Activated CD4-positive, alpha-beta T cell treated with anti-CD3 and anti-CD28 coated beads, Interleukin-2, amount 50 U/mL, for 16 hours (primary cell): Measurements from ENCODE around the gene TMSB15B.
"Not testable (repeated sequence)": the region's sequence is repeated elsewhere in the genome, so short reads cannot be mapped to it uniquely, and the experiment has no call there.

ENCODE experiments used
- DNase-seq: peaks from one replicate; pipeline ENCODE4 v3.0.0-alpha.2; 2020

Gene TMSB15B

DNA sequence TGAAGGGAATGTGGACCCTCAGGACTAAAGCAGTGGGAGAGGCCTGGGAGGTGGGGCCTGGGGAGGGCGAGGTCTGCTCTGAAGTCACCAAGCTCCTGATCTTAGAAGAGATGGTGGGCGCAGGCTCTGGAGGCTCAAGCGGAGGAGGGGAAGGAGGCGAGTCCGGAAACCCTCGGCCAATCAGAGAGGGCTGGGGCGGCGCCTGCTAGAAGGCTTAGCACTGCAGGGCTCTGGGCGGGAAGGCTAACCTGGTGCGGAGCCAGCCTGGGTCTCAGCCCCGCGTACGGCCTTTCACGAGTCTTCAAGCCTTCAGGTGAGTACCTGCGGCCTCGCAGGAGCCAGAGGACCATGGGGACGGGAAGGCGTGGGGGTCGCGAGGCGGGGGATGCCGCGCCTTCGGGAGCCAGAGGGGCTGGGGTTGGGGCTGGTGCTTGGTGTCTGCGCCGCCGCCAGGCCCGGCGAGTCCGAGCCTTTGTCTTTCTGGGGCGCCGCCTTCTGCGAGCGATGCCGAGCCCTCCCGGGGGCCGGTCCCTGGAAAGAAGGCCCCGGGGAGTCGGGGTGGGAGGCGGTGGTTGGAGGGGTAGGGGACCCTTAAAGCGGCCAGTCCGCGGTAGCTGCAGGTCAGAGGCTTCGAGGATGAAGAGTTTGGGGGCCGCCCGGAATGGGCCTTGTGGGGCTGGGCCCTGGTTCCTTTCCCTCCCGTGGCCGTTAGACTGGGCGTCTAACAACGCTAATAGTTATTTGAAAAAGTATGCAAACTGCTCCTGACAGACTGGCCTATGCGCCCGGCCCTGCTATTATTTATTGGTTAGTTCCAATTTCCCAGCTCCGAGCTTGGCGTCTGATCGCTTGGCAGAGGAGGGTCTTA, at the start of gene TMSB15B:
Gene TMSB15B, plus strand, starts transcription at position 217 of the 868 bp plus-strand sequence.
- not testable (repeated sequence) for DNase-seq

DNA sequence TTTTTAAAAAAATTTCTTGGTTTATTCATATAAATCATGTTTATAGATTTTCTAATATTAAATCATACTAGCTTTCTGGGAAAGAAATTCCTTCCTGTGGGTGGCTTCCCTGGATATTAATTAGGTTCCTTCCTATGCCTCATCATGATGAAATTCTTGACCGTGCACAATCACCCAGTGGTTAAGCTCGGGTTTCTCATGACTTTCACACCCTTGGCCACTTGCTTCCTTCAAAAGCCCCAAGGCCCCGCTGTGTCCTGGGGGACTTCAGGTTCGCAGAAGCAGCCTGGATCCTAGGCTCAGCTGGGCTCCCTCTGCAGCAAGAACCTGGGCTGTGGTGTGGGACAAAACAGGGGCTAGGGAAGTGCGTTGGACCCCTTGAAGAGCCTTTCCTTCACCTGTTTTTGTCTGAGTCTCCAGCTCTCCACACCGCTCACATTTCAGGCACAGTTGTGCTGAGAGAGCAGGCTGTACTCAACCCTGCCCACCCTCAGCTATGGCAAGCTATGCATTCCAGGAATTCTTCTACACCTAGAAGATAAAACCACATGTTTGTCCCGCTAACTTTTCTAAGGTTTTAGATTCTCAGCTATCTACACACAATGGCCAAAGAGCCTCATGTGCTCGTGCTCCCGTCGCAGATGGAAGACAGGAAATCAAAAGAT, 48.9 kb upstream of the TMSB15B start:
- no peak for DNase-seq

DNA sequence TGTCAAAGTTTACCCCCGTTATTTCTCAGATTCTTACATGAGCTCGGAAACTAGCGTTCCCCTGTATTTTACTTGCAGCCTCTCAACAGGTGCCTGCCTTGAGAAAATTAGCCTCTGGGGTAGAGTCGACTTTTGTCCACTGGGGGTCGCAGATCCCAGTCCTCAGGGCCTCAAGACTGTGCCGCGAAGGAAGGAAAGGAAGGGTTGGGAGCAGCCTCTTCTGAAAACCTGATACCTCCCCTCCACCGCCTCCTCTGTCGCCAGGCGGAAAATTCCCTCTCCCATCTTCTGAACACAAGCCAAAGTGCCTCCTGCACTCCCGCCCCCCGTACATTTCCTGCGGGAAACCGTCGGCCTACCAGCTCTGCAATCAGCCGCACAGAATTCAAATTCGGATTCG, 44.4 kb upstream of the TMSB15B start:
- peak; percentile 58 for DNase-seq

DNA sequence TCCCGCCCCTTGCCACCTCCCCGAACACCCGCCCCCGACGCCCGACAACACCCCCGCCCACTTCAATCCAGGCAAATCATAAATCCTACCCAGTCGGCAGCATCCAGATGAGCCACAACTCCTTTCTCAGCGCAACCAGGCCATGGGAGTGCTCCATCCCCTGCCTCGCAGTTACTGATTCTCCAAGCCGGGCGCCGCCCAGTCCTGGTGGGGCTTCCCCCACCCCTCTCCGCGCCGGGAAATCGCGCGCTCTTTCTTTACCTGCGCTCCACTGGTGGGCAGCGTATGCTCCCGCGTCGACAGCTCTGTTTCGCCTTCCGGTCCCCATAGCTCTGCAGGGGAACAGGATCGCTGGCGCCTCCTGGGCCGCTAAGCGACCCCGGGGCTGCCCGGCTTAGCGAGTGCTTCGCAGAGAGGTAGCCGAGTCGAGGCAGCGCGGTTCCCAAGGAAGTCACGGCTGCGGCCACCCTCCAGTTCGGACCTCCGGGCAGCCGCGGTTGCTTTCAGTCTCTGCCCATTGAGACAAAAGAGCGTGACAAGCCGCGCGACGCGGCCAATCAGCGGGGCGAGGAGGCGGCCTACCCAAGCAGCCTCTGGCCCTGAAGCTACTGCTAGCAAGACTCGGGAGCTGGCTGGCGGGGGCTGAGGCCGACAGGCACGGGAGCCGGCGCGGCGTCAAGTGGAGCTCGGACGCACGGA, 43.7 kb upstream of the TMSB15B start:
- peak; percentile 63 for DNase-seq

DNA sequence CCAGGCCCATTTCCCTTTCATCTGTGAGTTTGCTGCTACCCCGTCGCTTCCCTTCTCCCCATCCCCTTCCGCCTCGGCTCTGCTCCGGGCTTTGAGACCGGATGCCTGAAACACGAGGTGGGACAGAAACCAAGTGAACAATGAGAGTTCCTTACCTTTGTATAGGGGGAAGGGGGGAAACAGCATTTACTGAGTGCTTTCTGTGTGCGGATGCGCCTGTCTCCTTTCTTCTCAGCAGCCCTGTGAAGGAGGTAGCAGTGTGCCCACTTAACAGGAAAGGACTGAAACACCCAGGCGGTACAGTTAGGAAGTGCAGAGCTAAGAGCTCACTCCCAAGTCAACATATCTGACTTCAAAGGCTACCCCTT, 43.2 kb upstream of the TMSB15B start:
- DNase-seq, result peak; percentile 51

DNA sequence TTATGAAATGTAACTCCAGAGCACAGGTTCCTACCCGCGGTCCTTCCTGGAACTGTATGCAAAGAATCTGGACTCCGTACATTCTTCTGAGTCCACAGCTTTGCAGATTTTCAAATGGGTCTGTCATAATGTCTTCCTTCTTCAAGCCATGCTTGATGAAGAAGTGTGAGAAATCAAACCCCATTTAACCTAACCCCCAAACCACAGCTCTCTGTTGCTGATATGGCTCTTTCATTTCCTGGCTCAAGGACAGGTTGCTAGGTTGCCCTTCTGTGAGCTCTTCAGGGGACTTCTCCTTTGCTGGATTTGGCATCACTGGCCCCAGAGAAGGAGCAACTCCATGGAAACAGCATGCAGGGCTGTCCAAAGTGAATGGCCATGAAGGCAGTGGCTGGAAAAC, 41.9 kb upstream of the TMSB15B start:
- DNase-seq, result peak; percentile 29

DNA sequence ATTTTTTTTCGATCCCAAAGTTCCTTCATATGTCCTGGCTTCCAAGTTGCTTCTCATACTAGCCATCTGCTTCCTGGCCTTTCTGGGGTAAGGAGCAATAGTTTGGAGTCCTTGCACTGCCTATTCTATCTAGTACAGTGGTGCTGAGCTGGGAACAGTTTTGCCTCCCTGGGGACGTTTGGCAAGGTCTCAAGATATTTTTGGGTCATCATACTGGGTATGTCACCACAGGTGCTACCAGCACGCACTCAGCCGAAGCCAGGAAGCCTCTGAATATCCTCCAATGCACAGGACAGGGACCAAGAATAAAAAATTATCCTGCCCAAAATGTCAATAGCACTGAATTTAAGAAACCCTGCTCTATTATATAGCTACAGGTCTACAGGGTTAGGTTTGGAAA, 35.4 kb upstream of the TMSB15B start:
- DNase-seq, result no peak

DNA sequence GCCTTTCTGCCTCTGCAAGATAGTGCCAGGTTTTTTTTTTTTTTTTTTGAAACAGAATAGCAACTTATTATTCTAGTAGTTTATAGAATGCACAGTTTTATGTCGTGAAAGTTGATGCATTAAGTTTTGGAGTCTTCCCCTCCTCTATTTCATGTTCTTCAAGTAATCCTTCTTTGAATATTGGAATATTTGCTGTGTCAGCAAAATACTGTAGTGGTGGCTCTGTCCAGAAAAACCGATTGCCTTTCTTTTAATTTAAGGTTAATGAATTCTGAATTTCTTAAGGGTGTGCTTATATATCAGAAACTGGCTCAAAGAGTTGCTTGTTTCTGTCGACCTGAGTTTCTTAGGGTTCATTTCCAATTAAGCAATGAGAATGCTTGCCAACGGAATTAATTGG, 34.8 kb upstream of the TMSB15B start:
- no peak for DNase-seq

DNA sequence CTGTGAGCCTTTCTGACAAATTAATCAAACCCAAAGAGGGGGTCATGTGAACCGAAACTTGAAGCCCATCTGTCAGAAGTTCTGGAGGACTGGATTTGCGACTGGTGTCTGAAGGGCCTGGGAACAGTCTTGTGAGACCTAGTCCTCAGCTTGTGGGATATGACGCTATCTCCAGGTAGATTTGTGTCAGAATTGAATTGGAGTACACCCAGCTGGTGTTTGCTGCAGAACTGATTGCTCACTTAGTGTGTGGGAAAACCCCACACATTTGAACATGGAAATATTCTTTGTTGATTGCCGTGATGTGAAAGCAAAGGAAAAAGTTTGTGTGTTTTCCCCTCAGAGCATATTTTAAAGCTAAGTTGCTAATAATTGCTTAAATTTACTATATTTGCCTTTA, 30.3 kb upstream of the TMSB15B start:
- no peak for DNase-seq

DNA sequence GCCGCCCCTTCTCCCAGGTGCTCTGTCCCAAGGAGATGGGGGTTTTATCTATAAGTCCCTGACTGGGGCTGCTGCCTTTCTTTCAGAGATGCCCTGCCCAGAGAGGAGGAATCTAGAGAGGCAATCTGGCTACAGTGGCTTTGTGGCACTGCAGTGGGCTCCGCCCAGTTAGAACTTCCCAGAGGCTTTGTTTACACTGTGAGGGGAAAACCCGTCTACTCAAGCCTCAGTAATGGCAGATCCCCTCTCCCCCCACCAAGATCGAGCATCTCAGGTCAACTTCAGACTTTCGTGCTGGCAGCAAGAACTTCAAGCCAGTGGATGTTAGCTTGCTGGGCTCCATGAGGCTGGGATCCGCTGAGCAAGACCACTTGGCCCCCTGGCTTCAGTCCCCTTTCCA, 22.2 kb upstream of the TMSB15B start:
- not testable (repeated sequence) for DNase-seq

DNA sequence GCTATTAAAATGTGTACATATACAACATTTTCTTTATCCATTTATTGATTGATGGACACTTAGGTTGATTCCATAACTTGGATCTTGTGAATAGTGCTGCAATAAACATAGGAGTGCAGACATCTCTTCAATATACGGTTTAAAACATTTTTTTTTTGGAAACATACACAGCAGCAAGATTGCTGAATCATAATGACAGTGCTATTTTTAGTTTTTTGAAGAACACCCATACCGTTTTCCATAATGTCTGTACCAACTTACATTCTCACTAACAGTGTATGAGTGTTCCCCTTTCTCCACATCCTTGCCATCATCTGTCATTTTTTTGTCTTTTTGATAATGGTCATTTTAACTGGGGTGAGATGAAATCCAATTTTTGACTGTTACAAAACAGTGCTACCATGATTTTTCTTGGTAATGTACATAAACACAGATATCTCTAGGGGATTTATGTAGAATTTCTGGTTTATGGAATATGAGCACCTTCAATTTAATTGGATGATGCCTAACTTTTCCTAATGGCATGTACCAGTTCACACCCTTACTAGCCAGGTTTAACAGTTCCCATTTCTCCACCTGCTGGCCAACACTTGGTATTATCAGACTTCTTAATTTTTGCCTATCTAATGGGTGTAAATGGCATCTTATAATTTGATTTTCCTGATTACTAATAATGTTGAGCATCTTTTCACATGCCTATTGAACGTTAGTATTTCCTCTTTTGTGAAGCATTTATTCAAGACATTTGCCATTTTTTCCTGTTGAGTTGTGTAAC, 21.0 kb upstream of the TMSB15B start:
- DNase-seq, result peak; percentile 23

DNA sequence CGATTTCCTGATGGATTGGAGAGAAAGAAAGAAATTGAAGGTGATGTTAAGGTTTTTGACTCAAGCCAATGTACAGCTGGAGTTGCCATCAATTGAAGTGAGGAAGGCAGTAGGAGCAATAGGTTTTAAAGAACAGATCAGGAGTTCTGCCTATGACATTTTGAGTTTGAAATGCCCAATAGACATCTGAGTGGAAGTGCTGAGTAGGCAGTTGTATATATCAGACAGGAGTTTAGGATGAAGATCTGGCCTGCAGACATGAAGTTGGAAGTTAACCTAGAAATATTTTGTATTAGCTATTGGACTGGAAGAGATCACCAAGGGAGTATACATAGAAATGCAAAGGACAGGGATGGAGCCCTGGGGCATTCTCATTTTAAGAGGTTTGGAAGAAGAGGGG, 12.9 kb upstream of the TMSB15B start:
- DNase-seq, result no peak

DNA sequence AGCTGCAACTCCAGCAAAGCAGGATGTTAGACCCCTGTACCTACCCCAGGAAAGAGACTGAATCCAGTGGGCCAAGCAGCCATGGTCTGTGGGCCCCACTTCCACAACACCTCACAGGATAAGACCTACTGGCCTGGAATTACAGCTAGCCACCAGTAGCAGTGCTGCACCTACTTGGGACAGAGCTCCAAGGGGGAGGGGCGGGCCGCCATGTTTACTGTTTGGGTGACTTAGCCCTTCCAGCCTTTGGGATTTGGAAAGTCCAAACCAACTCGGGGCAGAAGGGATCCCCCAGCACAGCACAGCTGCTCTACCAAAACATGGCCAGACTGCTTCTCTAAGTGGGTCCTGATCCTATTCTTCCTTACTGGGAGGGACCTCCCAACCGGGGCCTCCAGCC, 9.1 kb upstream of the TMSB15B start:
- no peak for DNase-seq

DNA sequence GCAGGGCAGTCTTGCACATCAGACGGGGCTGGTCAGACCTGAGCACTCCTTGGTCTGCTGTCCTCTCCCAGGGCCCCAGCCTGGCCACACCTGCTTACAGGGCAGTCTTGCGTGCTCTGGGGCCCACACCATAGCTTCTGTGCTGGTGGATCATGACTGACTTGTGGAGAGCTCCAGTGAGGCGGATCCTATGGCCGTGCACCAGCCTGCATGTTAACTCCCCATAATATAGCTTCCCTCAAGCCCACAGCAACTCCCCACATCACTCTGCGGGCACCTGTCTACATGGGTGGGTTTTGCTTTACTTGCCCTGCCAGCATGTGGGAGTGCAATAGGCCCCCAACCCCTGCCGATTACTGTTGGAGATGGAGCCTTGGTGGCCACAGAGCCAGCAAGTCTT, 8.2 kb upstream of the TMSB15B start:
- DNase-seq, result no peak

DNA sequence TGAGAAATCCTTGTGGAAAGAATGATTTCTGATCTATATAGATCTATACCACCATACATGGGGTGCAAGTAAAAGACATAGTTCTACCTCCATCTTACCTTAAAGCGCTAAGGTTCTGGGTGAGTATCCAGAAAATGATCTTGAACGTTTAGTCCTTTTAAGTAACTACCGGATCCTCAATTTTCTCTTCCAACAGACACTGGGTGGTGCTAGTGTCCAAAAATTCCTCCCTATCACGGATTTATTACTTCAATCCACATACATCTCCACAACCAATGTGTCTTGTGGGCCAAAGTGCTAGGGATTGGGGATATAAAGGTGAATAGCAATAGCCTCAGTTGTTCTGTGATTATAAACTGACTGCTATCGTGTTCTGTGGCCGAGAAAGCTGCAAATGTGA, 1.8 kb upstream of the TMSB15B start:
- DNase-seq, result not testable (repeated sequence)

DNA sequence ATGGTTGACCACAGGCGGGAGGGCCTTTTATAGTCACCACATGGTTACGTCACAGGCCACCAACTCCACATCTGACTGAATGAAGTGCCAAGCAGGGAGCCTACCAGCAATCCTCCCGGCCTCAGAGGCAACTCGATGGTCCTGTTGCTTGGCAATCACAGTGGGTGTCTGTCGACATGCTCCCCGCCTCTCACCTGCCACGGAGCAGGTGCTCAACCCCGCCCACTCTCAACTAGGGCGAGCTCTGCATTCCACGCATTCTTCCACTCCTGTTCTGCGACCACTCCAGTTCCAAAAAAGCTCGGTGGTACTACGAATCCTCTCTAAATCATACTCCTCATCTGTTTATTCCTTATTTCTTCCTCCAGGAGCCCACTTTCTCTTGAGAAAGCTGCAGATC, 21.1 kb downstream of the TMSB15B start:
- not testable (repeated sequence) for DNase-seq

DNA sequence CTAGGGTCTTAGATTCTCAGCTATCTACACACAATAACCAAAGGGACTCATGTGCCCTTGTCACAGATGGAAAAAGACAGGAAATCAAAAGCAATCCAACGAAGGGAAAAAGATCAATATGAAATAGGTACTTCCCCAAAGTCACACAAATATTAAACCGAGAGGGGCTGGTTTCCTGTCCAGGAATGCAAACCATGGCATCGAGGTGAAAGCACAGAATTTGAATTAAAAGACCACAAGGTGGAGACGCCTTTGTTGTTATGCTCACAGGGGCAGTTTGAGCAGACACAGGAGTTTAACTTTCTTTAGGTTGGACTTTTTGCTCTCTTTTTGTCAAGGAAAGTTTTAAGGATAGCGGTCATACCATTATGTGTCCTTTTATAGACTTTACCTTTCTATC, 36.8 kb downstream of the TMSB15B start:
- no peak for DNase-seq

DNA sequence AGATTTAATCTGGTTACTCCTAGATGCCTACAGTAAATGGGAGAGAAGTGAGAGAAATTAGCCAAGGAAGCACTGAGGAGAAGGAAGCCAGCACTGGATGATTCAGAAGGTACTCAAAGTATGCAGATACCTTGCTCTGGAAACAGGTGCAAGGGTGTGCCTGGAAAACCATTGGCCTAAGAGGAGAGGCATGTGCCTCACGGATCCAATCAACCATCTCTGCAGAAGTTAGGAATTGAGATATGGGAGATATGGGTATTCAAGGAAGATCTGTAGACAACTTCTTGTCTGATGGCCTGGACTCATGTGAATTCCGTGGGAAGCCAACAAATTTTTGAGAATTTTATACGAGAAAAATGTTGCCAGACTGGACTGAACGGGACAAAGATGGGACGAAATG, 46.4 kb downstream of the TMSB15B start:
- no peak for DNase-seq

DNA sequence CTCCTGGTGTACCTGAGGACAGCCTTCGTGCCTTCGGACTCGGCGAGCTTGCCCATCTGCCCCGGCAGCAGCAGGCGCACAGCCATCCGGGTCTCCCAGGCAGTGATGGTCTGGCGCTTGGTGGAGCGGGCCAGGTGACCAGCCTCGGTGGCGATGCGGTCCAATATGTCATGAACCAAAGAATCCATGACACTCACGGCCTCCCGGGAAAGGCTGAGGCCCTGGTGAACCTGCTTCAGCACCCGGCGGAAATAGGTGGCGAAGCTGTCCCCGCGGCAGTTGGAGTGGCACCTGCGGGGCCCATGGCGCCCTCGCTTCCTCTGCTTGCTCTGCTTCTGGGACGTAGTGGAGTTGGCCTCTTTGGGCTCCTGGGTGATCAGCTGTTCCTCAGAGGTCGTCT, 50.7 kb downstream of the TMSB15B start:
- no peak for DNase-seq

DNA sequence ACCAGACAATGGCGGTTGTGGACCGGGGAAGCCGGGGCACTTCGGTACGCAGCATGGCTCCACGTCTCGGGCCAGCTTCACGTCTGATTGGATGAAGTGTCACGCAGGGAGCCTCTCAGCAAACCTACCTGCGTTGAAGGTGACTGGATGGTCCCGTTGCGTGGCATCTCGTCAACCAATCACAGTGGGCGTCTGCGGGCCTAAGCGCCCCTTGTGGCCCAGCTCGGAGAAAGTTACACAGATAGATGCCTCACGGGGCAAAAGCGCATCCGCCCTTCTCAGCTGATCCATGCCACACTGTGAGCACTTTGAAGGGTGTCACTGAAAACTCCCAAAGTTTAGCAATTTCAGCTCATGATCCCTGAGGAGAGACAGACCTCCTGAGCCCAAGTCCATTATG, 51.2 kb downstream of the TMSB15B start, which contains the start of gene H2BW1:
Gene H2BW1, minus strand, starts transcription at position 103 of the 400 bp plus-strand sequence. CDS start 132 bp downstream, outside the sequence.
- no peak for DNase-seq

DNA sequence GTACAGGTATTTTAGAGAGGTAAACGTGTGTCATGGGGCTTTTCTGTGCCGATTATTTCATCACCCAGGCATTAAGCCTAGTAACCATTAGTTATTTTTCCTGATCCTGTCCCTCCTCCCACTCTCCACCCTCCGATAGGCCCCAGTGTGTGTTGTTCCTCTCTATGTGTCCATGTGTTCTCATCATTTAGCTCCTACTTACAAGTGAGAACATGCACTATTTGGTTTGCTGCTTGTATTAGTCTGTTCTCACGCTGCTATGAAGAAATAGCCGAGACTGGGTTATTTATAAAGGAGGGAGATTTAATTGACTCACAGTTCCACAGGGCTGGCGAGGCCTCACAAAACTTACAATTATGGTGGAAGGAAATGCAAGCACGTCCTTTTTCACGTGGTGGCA, 53.1 kb downstream of the TMSB15B start:
- not testable (repeated sequence) for DNase-seq
